RWPE2 (cell line): ENCODE results near the gene RGMB.
A peak's percentile ranks its signal among the peaks of the same experiment; 100 is the strongest.

Source experiments
- ATAC-seq: fragments of 200-7000 bp; cut with Tn5 transposase; 3 replicates; pipeline ENCODE4 v1.9.1; 2021; ENCODE audit warnings: low read depth
- DNase-seq: peaks from one replicate; pipeline ENCODE4 v3.0.0-alpha.2; 2020; ENCODE audit warnings: low spot score
- H3K27ac ChIP-seq: fragments of 450-650 bp; 2 replicates; pipeline ENCODE4 v1.5.1; 2017; ENCODE audit warnings: mild to moderate bottlenecking; ENCODE audit not compliant: poor library complexity, severe bottlenecking
- H3K27me3 ChIP-seq: fragments of 250-450 bp; sonication (Bioruptor Pico); 2 replicates; pipeline ENCODE4 v1.5.1; 2021; ENCODE audit warnings: mild to moderate bottlenecking, moderate library complexity; ENCODE audit not compliant: insufficient read depth, poor library complexity, severe bottlenecking
- H3K36me3 ChIP-seq: fragments of 250-450 bp; sonication (Bioruptor Pico); 2 replicates; pipeline ENCODE4 v1.5.1; 2020; ENCODE audit warnings: low read depth, mild to moderate bottlenecking, moderate library complexity
- H3K4me1 ChIP-seq: fragments of 250-450 bp; sonication (Bioruptor Pico); 2 replicates; pipeline ENCODE4 v1.5.1; 2021; ENCODE audit warnings: mild to moderate bottlenecking, moderate library complexity; ENCODE audit not compliant: insufficient read depth, poor library complexity, severe bottlenecking
- H3K4me3 ChIP-seq: fragments of 250-450 bp; sonication (Bioruptor Pico); 2 replicates; pipeline ENCODE4 v1.5.1; 2021; ENCODE audit warnings: mild to moderate bottlenecking, moderate library complexity; ENCODE audit not compliant: severe bottlenecking
- H3K9me3 ChIP-seq: fragments of 250-450 bp; sonication (Bioruptor Pico); 2 replicates; pipeline ENCODE4 v1.5.1; 2021; ENCODE audit warnings: mild to moderate bottlenecking, moderate library complexity; ENCODE audit not compliant: severe bottlenecking
- CTCF ChIP-seq: fragments of 450-650 bp; IDR thresholded peaks from one replicate; pipeline ENCODE4 v1.5.1; 2017; ENCODE audit warnings: mild to moderate bottlenecking, moderate library complexity; ENCODE audit not compliant: poor library complexity, severe bottlenecking

The RGMB gene

GRCh38 chr5:98816582-98817222 is 43.2 kb downstream of the RGMB start:
- H3K9me3 ChIP-seq = peaks cover 6% of the 10 kb centered on the region
- DNase-seq = no peak
- no peaks in the 10 kb centered on the region for H3K27me3 ChIP-seq
- ATAC-seq = no peak
- TF ChIP-seq CTCF = no peak
- no peaks in the 10 kb centered on the region for H3K36me3 ChIP-seq
- no peak overlapping the region for H3K4me3 ChIP-seq
- H3K27ac ChIP-seq = no peak overlapping the region
- H3K4me1 ChIP-seq = no peaks in the 10 kb centered on the region

GRCh38 chr5:98825582-98826375 is 52.3 kb downstream of the RGMB start:
- no peaks in the 10 kb centered on the region for H3K36me3 ChIP-seq
- H3K27me3 ChIP-seq = no peaks in the 10 kb centered on the region
- H3K9me3 ChIP-seq = peaks cover 6% of the 10 kb centered on the region
- H3K4me1 ChIP-seq = no peaks in the 10 kb centered on the region
- H3K4me3 ChIP-seq = no peak overlapping the region
- ATAC-seq (no peak), DNase-seq (no peak)
- no peak overlapping the region for H3K27ac ChIP-seq
- no peak for TF ChIP-seq CTCF

GRCh38 chr5:98827161-98827560 is 53.7 kb downstream of the RGMB start:
- peak; percentile 67 for ATAC-seq
- H3K27me3 ChIP-seq = no peaks in the 10 kb centered on the region
- no peak overlapping the region for H3K27ac ChIP-seq
- DNase-seq = no peak
- H3K9me3 ChIP-seq = no peaks in the 10 kb centered on the region
- no peak overlapping the region for H3K4me3 ChIP-seq
- H3K4me1 ChIP-seq = no peaks in the 10 kb centered on the region
- TF ChIP-seq CTCF = peak; percentile 90
- no peaks in the 10 kb centered on the region for H3K36me3 ChIP-seq

GRCh38 chr5:98827588-98828284 is 54.3 kb downstream of the RGMB start:
- Histone ChIP-seq H3K27me3 (no peaks in the 10 kb centered on the region), H3K9me3 (no peaks in the 10 kb centered on the region), H3K27ac (no peak overlapping the region), H3K4me1 (no peaks in the 10 kb centered on the region), H3K4me3 (no peak overlapping the region), H3K36me3 (no peaks in the 10 kb centered on the region)
- no peak for TF ChIP-seq CTCF
- ATAC-seq (no peak; the same call in 2 of the 3 replicates), DNase-seq (no peak)
